GM12891 (cell line): ENCODE results near the gene CNIH2.
A peak's percentile ranks its signal among the peaks of the same experiment; 100 is the strongest.

ENCODE experiments used
- DNase-seq: peaks from one replicate; pipeline ENCODE4 v3.0.0; 2011; ENCODE audit warnings: low spot score; ENCODE audit not compliant: insufficient read length
- FAIRE-seq: peaks from 2 replicates; lab custom pipeline; 2011; peaks lifted over from hg19 to GRCh38; lab: Jason Lieb, UNC
- PAX5 ChIP-seq: IDR thresholded peaks from 2 replicates; pipeline ENCODE4 v1.6.1; 2011; ENCODE audit warnings: low read length, moderate library complexity, mild to moderate bottlenecking; ENCODE audit not compliant: insufficient read depth, severe bottlenecking
- POLR2A ChIP-seq: IDR thresholded peaks from 2 replicates; pipeline ENCODE4 v1.6.1; 2011; ENCODE audit warnings: low read depth, low read length, control low read depth
- POLR2AphosphoS5 ChIP-seq: IDR thresholded peaks from 2 replicates; pipeline ENCODE4 v1.6.1; 2011; ENCODE audit warnings: low read depth, low read length, control low read depth
- POU2F2 ChIP-seq: IDR thresholded peaks from 2 replicates; pipeline ENCODE4 v1.6.1; 2011; ENCODE audit warnings: low read depth, mild to moderate bottlenecking, control low read depth, low read length, moderate library complexity
- SPI1 ChIP-seq: IDR thresholded peaks from 2 replicates; pipeline ENCODE4 v1.6.1; 2011; ENCODE audit warnings: low read depth, low read length, control low read depth
- TAF1 ChIP-seq: IDR thresholded peaks from 2 replicates; pipeline ENCODE4 v1.6.1; 2011; ENCODE audit warnings: low read depth, low read length, control low read depth

The CNIH2 gene

GRCh38 chr11:66283461-66284105 lies 5.6 kb downstream of the CNIH2 start:
- FAIRE-seq (no peak), DNase-seq (no peak)
- no peak for TF ChIP-seq SPI1
- TF ChIP-seq POLR2A = no peak
- TF ChIP-seq POU2F2 = no peak
- no peak for TF ChIP-seq POLR2AphosphoS5
- no peak for TF ChIP-seq PAX5
- no peak for TF ChIP-seq TAF1

GRCh38 chr11:66284526-66285078 lies 6.6 kb downstream of the CNIH2 start:
- no peak for FAIRE-seq
- TF ChIP-seq POLR2AphosphoS5 (no peak), TAF1 (no peak), PAX5 (no peak), POLR2A (no peak), SPI1 (no peak), POU2F2 (no peak)

GRCh38 chr11:66285250-66285947 lies 7.4 kb downstream of the CNIH2 start:
- no peak for FAIRE-seq
- TF ChIP-seq PAX5 (no peak), SPI1 (no peak), POLR2AphosphoS5 (no peak), TAF1 (no peak), POLR2A (no peak), POU2F2 (no peak)
- DNase-seq = no peak

More at GRCh38 chr11:66284526-66285078, 6.6 kb downstream of the CNIH2 start:
- DNase-seq = no peak

- DNase-seq = no peak
- TF ChIP-seq SPI1 (no peak), POLR2A (no peak), POLR2AphosphoS5 (no peak), POU2F2 (no peak), TAF1 (no peak), PAX5 (no peak)
- no peak for FAIRE-seq
Observed at GRCh38 chr11:66286699-66287098, 8.7 kb downstream of the CNIH2 start.

- TF ChIP-seq POLR2A (no peak), SPI1 (no peak), TAF1 (no peak), POU2F2 (no peak), POLR2AphosphoS5 (no peak), PAX5 (no peak)
- no peak for FAIRE-seq
- DNase-seq = no peak
Observed at GRCh38 chr11:66287211-66287888, 9.4 kb downstream of the CNIH2 start.

GRCh38 chr11:66287889-66288670 lies 10.1 kb downstream of the CNIH2 start:
- peak; percentile 76 for FAIRE-seq
- no peak for TF ChIP-seq POLR2AphosphoS5
- 0 out of 2 replicates have a peak, but pooled peaks have one; percentile 18 for TF ChIP-seq POLR2A
- TF ChIP-seq TAF1 = no peak
- TF ChIP-seq POU2F2 = no peak
- TF ChIP-seq PAX5 = no peak
- no peak for DNase-seq

- peak; percentile 100 for DNase-seq
- FAIRE-seq = peak; percentile 100
- no peak for TF ChIP-seq TAF1
- peak; percentile 75 for TF ChIP-seq POLR2AphosphoS5
- TF ChIP-seq POLR2A = peak; percentile 80
Observed at GRCh38 chr11:66288671-66289547, 10.9 kb downstream of the CNIH2 start, which contains the start of gene YIF1A. Gene YIF1A, minus strand, starts transcription at chr11:66289143. Its CDS starts 158 bp downstream, at chr11:66288985.

GRCh38 chr11:66289548-66290329 lies 11.8 kb downstream of the CNIH2 start:
- FAIRE-seq (no peak), DNase-seq (peak; percentile 90)
- TF ChIP-seq PAX5 (no peak), POLR2AphosphoS5 (no peak), POLR2A (no peak), POU2F2 (0 out of 2 replicates have a peak, but pooled peaks have one; percentile 32)
